IPS-20b (cell line): Measurements from ENCODE around the gene TCHP.

ENCODE experiments used
- H3K27ac ChIP-seq: one replicate; pipeline ENCODE4 v1.5.1; 2013; ENCODE audit warnings: low read length
- H3K27me3 ChIP-seq: 2 replicates; pipeline ENCODE4 v1.6.1; 2013; ENCODE audit warnings: mild to moderate bottlenecking, low read length, inconsistent platforms; ENCODE audit not compliant: insufficient read depth
- H3K36me3 ChIP-seq: 2 replicates; pipeline ENCODE4 v1.6.1; 2013; ENCODE audit warnings: low read depth, mild to moderate bottlenecking, inconsistent platforms, low read length, moderate library complexity; ENCODE audit not compliant: insufficient read depth
- H3K4me1 ChIP-seq: 2 replicates; pipeline ENCODE4 v1.6.1; 2013; ENCODE audit warnings: mild to moderate bottlenecking, control low read depth, inconsistent platforms, low read length, moderate library complexity; ENCODE audit not compliant: insufficient read depth
- H3K4me3 ChIP-seq: 2 replicates; pipeline ENCODE4 v1.5.1; 2013; ENCODE audit warnings: mild to moderate bottlenecking, low read length, inconsistent platforms
- H3K9ac ChIP-seq: 2 replicates; pipeline ENCODE4 v1.6.1; 2013; ENCODE audit warnings: low read depth, mild to moderate bottlenecking, inconsistent platforms, low read length, moderate library complexity
- H3K9me3 ChIP-seq: 2 replicates; pipeline ENCODE4 v1.6.1; 2013; ENCODE audit warnings: mild to moderate bottlenecking, low read depth, low read length, inconsistent platforms; ENCODE audit not compliant: insufficient read depth

Gene TCHP

GRCh38 chr12:109953656-109954055, 53.6 kb downstream of the TCHP start:
- H3K36me3 ChIP-seq = peaks cover 53% of the 10 kb centered on the region

GRCh38 chr12:109958374-109958773, 58.3 kb downstream of the TCHP start:
- H3K27me3 ChIP-seq = no peaks in the 10 kb centered on the region
- H3K9ac ChIP-seq = no peak overlapping the region
- no peak overlapping the region for H3K27ac ChIP-seq
- no peak overlapping the region for H3K4me3 ChIP-seq
- H3K36me3 ChIP-seq = peaks cover 28% of the 10 kb centered on the region
- no peaks in the 10 kb centered on the region for H3K4me1 ChIP-seq
- H3K9me3 ChIP-seq = no peaks in the 10 kb centered on the region

More at GRCh38 chr12:109953656-109954055, 53.6 kb downstream of the TCHP start:
- no peak overlapping the region for H3K9ac ChIP-seq
- H3K27ac ChIP-seq = no peak overlapping the region
- H3K9me3 ChIP-seq = no peaks in the 10 kb centered on the region
- H3K27me3 ChIP-seq = no peaks in the 10 kb centered on the region
- peaks cover 3% of the 10 kb centered on the region; the same call in 1 of the 2 replicates for H3K4me1 ChIP-seq
- H3K4me3 ChIP-seq = no peak overlapping the region

GRCh38 chr12:109959411-109960093, 59.5 kb downstream of the TCHP start:
- H3K27ac ChIP-seq = no peak overlapping the region

DNA sequence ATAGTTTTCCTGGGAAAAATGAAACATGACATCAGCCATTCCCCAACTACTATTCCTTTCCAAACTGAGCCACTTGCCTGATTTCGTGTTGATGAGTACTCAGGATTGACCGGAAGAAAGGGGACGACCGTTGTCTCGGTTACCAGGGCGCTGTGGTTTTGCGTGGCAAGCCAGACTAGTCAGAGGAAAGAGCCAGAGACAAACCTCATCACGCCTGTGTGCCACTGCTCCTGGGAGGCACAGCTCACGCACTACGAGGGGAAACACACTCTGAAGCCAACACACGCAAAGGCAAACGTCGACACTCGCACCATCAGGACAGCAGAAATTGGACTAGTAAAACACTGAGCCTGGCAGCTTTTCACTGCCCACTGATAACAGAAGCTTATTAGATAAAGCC, 61.1 kb downstream of the TCHP start:
- Histone ChIP-seq H3K36me3 (peaks cover 39% of the 10 kb centered on the region), H3K9ac (no peak overlapping the region), H3K4me3 (no peak overlapping the region), H3K4me1 (no peaks in the 10 kb centered on the region), H3K27ac (no peak overlapping the region), H3K9me3 (no peaks in the 10 kb centered on the region), H3K27me3 (no peaks in the 10 kb centered on the region)

More at GRCh38 chr12:109959411-109960093, 59.5 kb downstream of the TCHP start:
- Histone ChIP-seq H3K4me1 (no peaks in the 10 kb centered on the region), H3K9ac (no peak overlapping the region), H3K27me3 (no peaks in the 10 kb centered on the region), H3K4me3 (no peak overlapping the region), H3K36me3 (peaks cover 29% of the 10 kb centered on the region), H3K9me3 (no peaks in the 10 kb centered on the region)

GRCh38 chr12:109961612-109962011, 61.5 kb downstream of the TCHP start:
- Histone ChIP-seq H3K27ac (no peak overlapping the region), H3K36me3 (peaks cover 37% of the 10 kb centered on the region), H3K9ac (no peak overlapping the region)

GRCh38 chr12:109962398-109962797, 62.3 kb downstream of the TCHP start:
- Histone ChIP-seq H3K4me3 (no peak overlapping the region), H3K36me3 (peaks cover 39% of the 10 kb centered on the region), H3K9ac (no peak overlapping the region; the same call in 1 of the 2 replicates), H3K4me1 (no peaks in the 10 kb centered on the region), H3K9me3 (no peaks in the 10 kb centered on the region), H3K27ac (no peak overlapping the region), H3K27me3 (no peaks in the 10 kb centered on the region)

More at GRCh38 chr12:109961612-109962011, 61.5 kb downstream of the TCHP start:
- Histone ChIP-seq H3K27me3 (no peaks in the 10 kb centered on the region), H3K4me1 (no peaks in the 10 kb centered on the region), H3K4me3 (no peak overlapping the region), H3K9me3 (no peaks in the 10 kb centered on the region)

DNA sequence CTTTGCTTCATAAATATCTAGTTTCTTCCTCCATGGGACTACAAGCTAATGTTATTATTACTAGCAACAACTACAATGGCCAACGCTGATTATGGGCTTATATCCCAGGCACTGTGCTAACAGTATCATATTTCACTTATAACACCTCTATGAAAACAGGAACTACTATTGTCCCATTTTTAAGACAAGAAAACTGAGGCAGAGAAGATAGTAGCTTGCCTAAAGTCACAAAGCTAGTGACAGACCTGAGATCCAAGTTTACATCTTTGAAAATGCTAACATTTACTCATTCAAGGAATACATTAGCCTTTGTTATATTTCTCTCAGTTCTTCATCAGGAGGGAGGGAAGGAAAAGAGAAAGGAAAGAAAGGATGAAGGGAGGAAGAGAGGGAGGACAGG, 63.3 kb downstream of the TCHP start:
- no peaks in the 10 kb centered on the region for H3K9me3 ChIP-seq
- no peak overlapping the region for H3K4me3 ChIP-seq
- no peak overlapping the region for H3K9ac ChIP-seq
- H3K27me3 ChIP-seq = no peaks in the 10 kb centered on the region
- H3K36me3 ChIP-seq = peaks cover 39% of the 10 kb centered on the region
- peaks cover 4% of the 10 kb centered on the region; the same call in 1 of the 2 replicates for H3K4me1 ChIP-seq
- H3K27ac ChIP-seq = no peak overlapping the region

DNA sequence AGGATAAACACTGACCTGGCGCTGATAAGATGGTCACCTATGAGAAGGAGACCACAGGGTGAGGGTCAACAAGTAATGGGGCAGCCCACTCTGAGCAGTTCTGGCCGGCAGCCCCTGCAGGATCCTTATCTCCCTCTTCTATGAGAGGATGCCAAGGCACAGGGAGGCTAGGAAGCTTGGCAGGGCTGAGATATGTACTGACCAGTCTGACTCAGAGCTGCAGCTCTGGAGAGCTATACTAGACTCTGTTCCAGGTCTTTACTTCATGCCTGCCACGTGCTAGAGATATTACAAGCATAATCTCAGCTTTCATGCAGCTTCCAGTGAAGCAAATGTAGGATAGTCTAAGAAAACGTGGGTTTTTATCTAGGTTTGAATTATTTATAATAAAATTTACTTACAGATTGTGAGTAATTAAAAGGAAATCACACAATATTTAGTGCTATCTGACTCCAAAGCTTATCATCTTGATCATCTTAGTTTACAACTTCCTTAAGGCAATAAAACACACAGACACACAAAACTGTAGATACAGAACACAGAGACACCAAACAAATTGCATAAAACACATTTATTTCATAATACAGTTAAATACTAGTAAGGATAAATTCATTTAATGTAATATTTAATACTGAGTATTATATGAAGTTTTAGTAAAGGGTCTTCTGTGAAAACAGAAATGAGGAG, 63.8 kb downstream of the TCHP start:
- H3K27me3 ChIP-seq = no peaks in the 10 kb centered on the region
- H3K4me3 ChIP-seq = no peak overlapping the region
- H3K4me1 ChIP-seq = peaks cover 4% of the 10 kb centered on the region; the same call in 1 of the 2 replicates
- no peak overlapping the region for H3K9ac ChIP-seq
- H3K27ac ChIP-seq = no peak overlapping the region
- no peaks in the 10 kb centered on the region for H3K9me3 ChIP-seq
- peaks cover 39% of the 10 kb centered on the region for H3K36me3 ChIP-seq

DNA sequence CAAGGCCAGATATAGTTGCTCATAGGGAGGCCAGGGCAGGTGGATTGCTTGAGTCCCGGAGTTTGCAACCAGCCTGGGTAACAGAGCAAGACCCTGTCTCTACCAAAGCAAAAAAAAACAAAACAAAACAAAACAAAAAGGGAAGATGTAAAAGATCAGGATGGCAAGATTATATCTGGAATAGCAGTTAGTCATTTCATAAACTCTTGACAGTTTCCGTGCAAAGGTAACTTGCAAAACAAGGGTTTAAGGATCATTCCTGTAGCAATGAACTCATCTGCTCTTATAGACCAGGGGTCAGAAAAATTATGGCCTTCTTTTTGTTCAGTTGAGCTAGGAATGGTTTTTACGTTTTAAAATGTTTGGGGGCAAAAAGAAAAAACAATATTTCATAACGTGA, 66.5 kb downstream of the TCHP start:
- H3K27me3 ChIP-seq = no peaks in the 10 kb centered on the region
- H3K9ac ChIP-seq = no peak overlapping the region
- peaks cover 31% of the 10 kb centered on the region; the same call in 1 of the 2 replicates for H3K36me3 ChIP-seq
- H3K9me3 ChIP-seq = no peaks in the 10 kb centered on the region
- peaks cover 4% of the 10 kb centered on the region; the same call in 1 of the 2 replicates for H3K4me1 ChIP-seq
- H3K27ac ChIP-seq = no peak overlapping the region
- H3K4me3 ChIP-seq = no peak overlapping the region

- Histone ChIP-seq H3K27me3 (no peaks in the 10 kb centered on the region), H3K4me3 (no peak overlapping the region), H3K27ac (no peak overlapping the region), H3K9me3 (no peaks in the 10 kb centered on the region), H3K36me3 (peaks cover 27% of the 10 kb centered on the region; the same call in 1 of the 2 replicates), H3K9ac (no peak overlapping the region), H3K4me1 (peaks cover 4% of the 10 kb centered on the region; the same call in 1 of the 2 replicates)
Observed at GRCh38 chr12:109967383-109968031, 67.4 kb downstream of the TCHP start.
